GM19043 (cell line): ENCODE data around the gene GABRG3.

Experiments used
- ATAC-seq: cut with Tn5 transposase; IDR thresholded peaks from one replicate; pipeline ENCODE4 v1.9.1; 2021; ENCODE audit warnings: low read depth; ENCODE audit not compliant: unreplicated experiment

GABRG3 gene

GRCh38 chr15:27382361-27383025, 411.5 kb downstream of the GABRG3 start:
- no peak for ATAC-seq

- no peak for ATAC-seq
Observed at GRCh38 chr15:27383726-27384125, 412.7 kb downstream of the GABRG3 start.

- ATAC-seq: no peak
Observed at GRCh38 chr15:27392163-27392562, 421.2 kb downstream of the GABRG3 start.

- no peak for ATAC-seq
Observed at GRCh38 chr15:27396521-27396920, 425.5 kb downstream of the GABRG3 start.

- ATAC-seq: no peak
Observed at GRCh38 chr15:27396996-27397395, 426.0 kb downstream of the GABRG3 start.

GRCh38 chr15:27398631-27399161, 427.7 kb downstream of the GABRG3 start:
- ATAC-seq: no peak

GRCh38 chr15:27399241-27399640, 428.3 kb downstream of the GABRG3 start:
- no peak for ATAC-seq

GRCh38 chr15:27401471-27401870, 430.5 kb downstream of the GABRG3 start:
- no peak for ATAC-seq

GRCh38 chr15:27408428-27408827, 437.4 kb downstream of the GABRG3 start:
- ATAC-seq: no peak

GRCh38 chr15:27410996-27411605, 440.1 kb downstream of the GABRG3 start:
- ATAC-seq: no peak

GRCh38 chr15:27412415-27412814, 441.4 kb downstream of the GABRG3 start:
- no peak for ATAC-seq

- no peak for ATAC-seq
Observed at GRCh38 chr15:27414168-27414870, 443.3 kb downstream of the GABRG3 start.

- no peak for ATAC-seq
Observed at GRCh38 chr15:27418726-27419125, 447.7 kb downstream of the GABRG3 start.

- ATAC-seq: no peak
Observed at GRCh38 chr15:27422997-27423396, 452.0 kb downstream of the GABRG3 start.

GRCh38 chr15:27426805-27427204, 455.8 kb downstream of the GABRG3 start:
- ATAC-seq: no peak

GRCh38 chr15:27427276-27427675, 456.3 kb downstream of the GABRG3 start:
- no peak for ATAC-seq

- no peak for ATAC-seq
Observed at GRCh38 chr15:27428151-27428550, 457.2 kb downstream of the GABRG3 start.

GRCh38 chr15:27429577-27429976, 458.6 kb downstream of the GABRG3 start:
- ATAC-seq: no peak

- no peak for ATAC-seq
Observed at GRCh38 chr15:27433604-27434003, 462.6 kb downstream of the GABRG3 start.

- no peak for ATAC-seq
Observed at GRCh38 chr15:27438403-27439375, 467.7 kb downstream of the GABRG3 start.
